NT2/D1 (cell line): ENCODE data around the gene PRKAB1.
A peak's percentile ranks its signal among the peaks of the same experiment; 100 is the strongest.

Experiments
- DNase-seq: peaks from one replicate; pipeline ENCODE4 v3.0.0-alpha.2; 2011; ENCODE audit warnings: low read depth, low spot score
- H3K27me3 ChIP-seq: 2 replicates; pipeline ENCODE4 v1.6.0; 2011; ENCODE audit warnings: mild to moderate bottlenecking; ENCODE audit not compliant: insufficient read length, insufficient read depth
- H3K36me3 ChIP-seq: 2 replicates; pipeline ENCODE4 v1.6.1; 2011; ENCODE audit warnings: mild to moderate bottlenecking, low read length, mixed read lengths; ENCODE audit not compliant: insufficient read depth, insufficient read length
- H3K4me1 ChIP-seq: 2 replicates; pipeline ENCODE4 v1.5.1; 2011; ENCODE audit not compliant: insufficient read depth, insufficient read length
- H3K4me3 ChIP-seq: 2 replicates; pipeline ENCODE4 v1.5.1; 2011; ENCODE audit warnings: low read depth; ENCODE audit not compliant: insufficient read length
- H3K9ac ChIP-seq: 2 replicates; pipeline ENCODE4 v1.6.0; 2011; ENCODE audit warnings: low read depth; ENCODE audit not compliant: insufficient read length
- H3K9me3 ChIP-seq: 2 replicates; pipeline ENCODE4 v1.5.1; 2011; ENCODE audit warnings: mild to moderate bottlenecking, low read length; ENCODE audit not compliant: insufficient read depth
- SUZ12 ChIP-seq: IDR thresholded peaks from 2 replicates; pipeline ENCODE4 v1.6.1; 2011; ENCODE audit not compliant: insufficient read length, insufficient read depth; ENCODE audit errors: extremely low read depth
- YY1 ChIP-seq: IDR thresholded peaks from 2 replicates; pipeline ENCODE4 v1.6.1; 2011; ENCODE audit not compliant: insufficient read length, insufficient read depth
- ZNF274 ChIP-seq: IDR thresholded peaks from 2 replicates; pipeline ENCODE4 v1.6.1; 2011; ENCODE audit warnings: mild to moderate bottlenecking, low read depth, low read length

Gene PRKAB1

GRCh38 chr12:119664642-119665041, 3.3 kb upstream of the PRKAB1 start:
- no peak for TF ChIP-seq SUZ12
- TF ChIP-seq YY1: no peak
- no peak for TF ChIP-seq ZNF274
- no peaks in the 10 kb centered on the region for H3K27me3 ChIP-seq
- no peak for DNase-seq
- H3K4me1 ChIP-seq: no peaks in the 10 kb centered on the region
- H3K4me3 ChIP-seq: no peak overlapping the region
- no peak overlapping the region for H3K9ac ChIP-seq
- no peaks in the 10 kb centered on the region for H3K9me3 ChIP-seq
- H3K36me3 ChIP-seq: peaks cover 2% of the 10 kb centered on the region

GRCh38 chr12:119665164-119665929, 2.6 kb upstream of the PRKAB1 start:
- no peaks in the 10 kb centered on the region for H3K4me1 ChIP-seq
- no peak overlapping the region for H3K9ac ChIP-seq
- no peaks in the 10 kb centered on the region for H3K9me3 ChIP-seq
- no peak for DNase-seq
- no peaks in the 10 kb centered on the region for H3K27me3 ChIP-seq
- H3K36me3 ChIP-seq: peaks cover 9% of the 10 kb centered on the region
- no peak overlapping the region for H3K4me3 ChIP-seq
- TF ChIP-seq SUZ12 (no peak), ZNF274 (no peak), YY1 (no peak)

GRCh38 chr12:119666226-119666795, 1.6 kb upstream of the PRKAB1 start:
- TF ChIP-seq ZNF274 (no peak), YY1 (no peak), SUZ12 (no peak)
- Histone ChIP-seq H3K9ac (no peak overlapping the region), H3K4me1 (no peaks in the 10 kb centered on the region), H3K36me3 (peaks cover 18% of the 10 kb centered on the region), H3K4me3 (no peak overlapping the region), H3K9me3 (no peaks in the 10 kb centered on the region), H3K27me3 (no peaks in the 10 kb centered on the region)
- no peak for DNase-seq

GRCh38 chr12:119666900-119667576, 895 bp upstream of the PRKAB1 start:
- no peak for DNase-seq
- peak overlapping the region; percentile 24 for H3K9ac ChIP-seq
- no peak for TF ChIP-seq YY1
- no peaks in the 10 kb centered on the region for H3K4me1 ChIP-seq
- H3K36me3 ChIP-seq: peaks cover 26% of the 10 kb centered on the region
- H3K4me3 ChIP-seq: peak overlapping the region; percentile 30
- no peaks in the 10 kb centered on the region for H3K9me3 ChIP-seq
- no peaks in the 10 kb centered on the region for H3K27me3 ChIP-seq

- H3K9ac ChIP-seq: peak overlapping the region; percentile 96
- H3K36me3 ChIP-seq: peaks cover 39% of the 10 kb centered on the region
- H3K4me3 ChIP-seq: peak overlapping the region; percentile 95
- no peaks in the 10 kb centered on the region for H3K27me3 ChIP-seq
- H3K9me3 ChIP-seq: no peaks in the 10 kb centered on the region
- no peak for DNase-seq
- no peak for TF ChIP-seq ZNF274
- H3K4me1 ChIP-seq: no peaks in the 10 kb centered on the region
These were observed 450 bp downstream of the PRKAB1 start for GRCh38 chr12:119668324-119668841.

- Histone ChIP-seq H3K9me3 (no peaks in the 10 kb centered on the region), H3K36me3 (peaks cover 54% of the 10 kb centered on the region), H3K4me3 (no peak overlapping the region), H3K9ac (no peak overlapping the region), H3K4me1 (no peaks in the 10 kb centered on the region), H3K27me3 (no peaks in the 10 kb centered on the region)
- DNase-seq: no peak
- TF ChIP-seq YY1: no peak
These were observed 2.0 kb downstream of the PRKAB1 start for GRCh38 chr12:119669744-119670472.

GRCh38 chr12:119671070-119671469, 3.1 kb downstream of the PRKAB1 start:
- Histone ChIP-seq H3K4me1 (no peaks in the 10 kb centered on the region), H3K36me3 (peaks cover 66% of the 10 kb centered on the region), H3K9me3 (no peaks in the 10 kb centered on the region), H3K27me3 (no peaks in the 10 kb centered on the region), H3K4me3 (no peak overlapping the region), H3K9ac (no peak overlapping the region)
- TF ChIP-seq SUZ12: no peak
- no peak for DNase-seq
